CD4-positive, alpha-beta T cell treated with Interferon gamma for 1 hour (primary cell): ENCODE measurements around the gene NADSYN1.

Experiments
- DNase-seq: peaks from one replicate; pipeline ENCODE4 v3.0.0-alpha.2; 2020

The NADSYN1 gene

DNA sequence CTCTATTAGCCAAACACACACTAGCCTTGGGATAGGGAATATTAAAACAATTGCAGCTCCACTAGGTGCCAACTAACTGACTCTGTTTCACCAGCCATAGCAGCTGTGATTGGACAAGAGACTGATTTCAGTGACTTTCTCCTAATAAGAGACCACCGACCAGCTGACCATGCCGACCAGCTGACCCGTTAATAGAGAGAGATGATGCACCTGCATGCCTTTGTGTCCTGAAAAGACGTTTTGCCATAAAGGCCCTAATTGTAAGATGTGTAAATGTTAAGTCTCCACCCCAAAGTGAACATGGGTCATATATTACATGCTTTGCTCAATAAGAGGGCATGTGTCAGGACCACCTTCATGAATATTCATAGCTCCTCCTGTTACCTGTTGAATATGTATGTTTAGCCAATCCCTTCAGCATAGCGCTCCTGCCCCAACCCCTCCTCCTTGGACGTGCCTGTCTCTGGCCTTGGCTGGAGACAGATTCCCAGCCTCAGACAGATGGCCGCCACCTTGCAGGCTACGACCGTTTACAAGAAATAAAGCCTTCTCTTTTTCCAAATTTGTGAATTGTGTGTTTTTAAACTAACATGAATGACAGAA lies 1.3 kb upstream of the NADSYN1 start:
- no peak for DNase-seq

DNA sequence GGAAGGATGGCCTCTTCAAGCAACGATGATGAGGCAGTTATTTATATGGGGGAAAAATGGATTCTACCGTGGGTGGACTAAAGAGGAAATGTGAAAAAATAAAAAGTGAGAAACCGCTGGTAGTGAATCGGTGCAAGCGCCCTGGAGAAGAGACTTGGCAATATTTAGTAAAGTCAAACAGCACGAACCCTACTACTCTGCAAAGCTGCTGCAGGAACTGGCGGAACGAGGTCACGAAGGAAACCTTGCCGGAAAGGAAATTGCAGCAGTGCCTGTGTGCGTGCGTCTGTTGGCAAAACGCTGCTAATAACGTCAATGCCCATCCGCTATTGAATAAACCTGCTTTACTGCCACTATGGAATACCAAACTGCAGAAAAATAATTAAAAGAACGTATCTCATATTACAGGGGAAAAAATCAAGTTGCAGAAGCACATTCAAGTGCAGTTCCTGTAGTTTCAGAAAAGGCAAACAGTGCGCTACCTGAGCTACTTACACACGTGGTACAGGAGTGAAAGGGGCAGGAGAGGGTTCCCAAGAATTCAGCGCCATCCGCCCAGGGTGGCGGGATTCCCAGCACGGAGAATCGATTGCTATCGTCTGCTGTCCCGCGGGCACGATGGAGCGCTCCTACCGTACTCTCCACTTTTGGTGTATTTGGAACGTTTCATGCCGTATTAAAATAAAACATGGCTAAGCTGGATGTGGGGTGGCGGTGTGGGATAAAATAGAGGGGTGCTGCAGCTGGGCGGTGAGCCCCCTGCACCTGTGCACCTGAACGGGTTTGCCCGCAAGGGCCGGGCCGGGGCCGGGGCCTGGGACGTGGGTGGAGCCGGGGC lies 585 bp upstream of the NADSYN1 start:
- peak; percentile 66 for DNase-seq

DNA sequence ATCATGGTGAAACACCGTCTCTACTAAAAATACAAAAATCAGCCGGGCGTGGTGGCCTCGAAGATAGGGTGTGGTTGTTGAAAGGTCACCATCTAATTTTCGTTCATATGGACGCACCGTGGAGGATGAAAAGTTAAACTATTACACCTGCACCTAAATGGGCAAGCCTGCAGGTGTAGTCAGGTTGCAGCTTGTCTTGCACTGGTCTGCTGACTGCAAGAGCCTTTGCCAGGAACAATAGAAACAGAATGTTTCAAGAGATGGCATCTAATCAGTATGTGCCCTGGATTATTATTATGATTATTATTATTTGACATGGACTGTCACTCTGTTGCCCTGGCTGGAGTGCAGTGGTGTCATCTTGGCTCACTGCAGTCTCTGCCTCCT lies 908 bp downstream of the NADSYN1 start:
- no peak for DNase-seq

DNA sequence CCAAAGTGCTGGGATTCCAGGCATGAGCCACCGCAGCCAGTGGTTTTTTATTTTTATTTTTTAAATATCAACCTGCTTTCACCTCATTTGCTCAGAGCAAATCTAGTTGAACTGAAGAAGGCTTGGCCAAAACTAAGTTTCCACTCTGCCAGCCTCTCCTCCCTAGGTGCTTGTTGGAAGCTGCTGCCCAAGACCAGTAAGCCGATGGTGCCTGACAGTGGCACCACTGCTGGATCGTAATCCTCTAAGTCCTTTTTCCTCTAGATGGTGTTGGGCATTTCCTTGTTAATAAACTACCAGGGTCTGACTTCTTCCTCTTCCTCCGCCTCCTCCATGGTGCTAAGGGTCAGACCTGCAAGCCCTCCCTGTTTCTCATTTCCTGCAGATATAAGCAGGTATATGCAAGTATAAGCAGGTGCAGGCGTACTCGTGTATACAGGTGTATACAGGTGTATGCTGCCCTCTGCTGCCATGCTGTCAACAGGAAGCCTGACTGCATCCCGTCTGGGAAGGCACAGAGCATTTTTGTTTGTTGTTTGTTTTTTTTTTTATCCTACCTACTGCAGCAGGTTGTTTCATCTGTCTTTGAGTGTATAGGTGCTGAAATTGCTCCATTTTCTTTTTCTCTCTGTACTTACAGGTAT lies 1.6 kb downstream of the NADSYN1 start:
- peak; percentile 41 for DNase-seq

DNA sequence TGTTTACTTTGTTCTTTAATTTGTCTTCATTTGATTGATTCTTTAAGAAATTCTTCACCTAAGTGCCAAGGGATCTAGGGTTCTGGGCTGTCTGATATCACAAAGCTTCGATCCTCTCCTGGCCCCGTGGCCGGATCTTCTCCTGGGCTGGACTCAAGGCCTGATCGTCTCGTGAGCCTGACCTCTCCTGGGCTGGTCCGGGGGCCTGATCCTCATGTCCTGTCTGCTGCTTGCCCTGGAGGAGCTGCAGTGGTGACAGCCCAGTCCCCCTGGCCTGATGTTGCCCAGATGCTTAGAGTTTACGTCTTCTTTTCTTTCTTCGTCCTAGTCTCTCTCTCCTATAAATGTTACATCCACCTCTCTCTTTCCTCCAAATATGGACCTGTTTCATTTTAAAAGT lies 3.3 kb downstream of the NADSYN1 start:
- DNase-seq: no peak

DNA sequence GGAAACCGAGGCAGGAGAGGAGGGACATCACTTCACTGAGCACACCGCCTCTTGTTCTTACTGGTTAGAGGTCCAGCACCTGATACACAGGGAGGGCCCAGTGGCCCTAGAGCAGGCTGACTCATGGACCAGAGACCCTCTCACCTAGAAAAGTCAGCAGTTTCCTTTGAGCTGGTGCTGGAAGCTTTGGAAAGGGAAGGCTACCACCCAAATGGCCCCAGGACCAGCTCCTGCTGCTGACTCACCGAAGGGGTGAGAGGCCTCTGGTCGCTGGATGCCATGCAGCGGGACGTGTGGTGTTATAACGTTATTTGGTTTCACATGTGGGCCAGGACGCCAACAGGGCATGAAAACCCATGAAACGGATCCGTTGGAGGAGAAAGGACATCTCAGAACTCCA lies 3.8 kb downstream of the NADSYN1 start:
- DNase-seq: no peak

DNA sequence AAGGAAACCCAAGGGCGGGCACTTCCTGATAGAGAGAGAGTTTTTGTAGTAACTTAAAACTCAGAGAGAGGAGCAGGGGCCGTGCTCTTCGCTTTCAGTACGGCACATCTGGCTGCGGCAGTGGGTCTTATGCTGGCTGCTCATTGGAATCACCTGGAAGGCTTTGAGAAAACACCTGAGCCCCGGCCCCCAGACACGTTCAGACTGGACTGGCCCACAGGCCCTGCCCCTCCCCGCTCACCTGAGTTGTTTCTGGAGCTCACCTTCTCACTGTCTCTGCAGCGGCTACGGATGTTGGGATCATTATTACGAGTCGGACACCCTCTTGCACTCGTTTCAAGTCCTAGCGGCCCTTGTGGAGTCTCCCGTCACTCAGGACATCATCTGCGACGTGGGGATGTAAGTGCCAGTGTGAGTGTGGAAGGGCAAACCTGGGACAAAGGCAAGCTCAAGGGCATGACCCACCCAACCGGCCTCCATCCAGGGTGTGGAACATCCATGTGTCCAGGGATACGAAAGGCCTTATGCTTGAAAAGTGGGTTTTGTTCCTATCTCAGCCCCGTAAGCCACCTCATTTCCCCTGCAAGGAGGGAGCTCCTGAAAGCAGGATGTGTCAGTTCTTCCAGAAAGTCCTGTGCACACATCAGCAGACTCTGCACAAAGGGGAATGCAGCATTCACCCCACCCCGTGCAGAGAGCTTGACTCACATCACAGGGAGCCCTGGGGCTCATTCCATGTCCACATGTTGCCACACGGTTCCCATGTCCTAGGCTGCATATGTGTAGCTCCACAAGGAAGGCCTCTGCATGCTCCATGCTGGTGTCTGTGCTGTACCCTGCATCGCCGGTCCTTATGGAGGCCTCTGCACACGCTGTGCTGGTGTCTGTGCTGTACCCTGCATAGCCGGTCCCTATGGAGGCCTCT lies 5.4 kb downstream of the NADSYN1 start:
- DNase-seq: no peak

DNA sequence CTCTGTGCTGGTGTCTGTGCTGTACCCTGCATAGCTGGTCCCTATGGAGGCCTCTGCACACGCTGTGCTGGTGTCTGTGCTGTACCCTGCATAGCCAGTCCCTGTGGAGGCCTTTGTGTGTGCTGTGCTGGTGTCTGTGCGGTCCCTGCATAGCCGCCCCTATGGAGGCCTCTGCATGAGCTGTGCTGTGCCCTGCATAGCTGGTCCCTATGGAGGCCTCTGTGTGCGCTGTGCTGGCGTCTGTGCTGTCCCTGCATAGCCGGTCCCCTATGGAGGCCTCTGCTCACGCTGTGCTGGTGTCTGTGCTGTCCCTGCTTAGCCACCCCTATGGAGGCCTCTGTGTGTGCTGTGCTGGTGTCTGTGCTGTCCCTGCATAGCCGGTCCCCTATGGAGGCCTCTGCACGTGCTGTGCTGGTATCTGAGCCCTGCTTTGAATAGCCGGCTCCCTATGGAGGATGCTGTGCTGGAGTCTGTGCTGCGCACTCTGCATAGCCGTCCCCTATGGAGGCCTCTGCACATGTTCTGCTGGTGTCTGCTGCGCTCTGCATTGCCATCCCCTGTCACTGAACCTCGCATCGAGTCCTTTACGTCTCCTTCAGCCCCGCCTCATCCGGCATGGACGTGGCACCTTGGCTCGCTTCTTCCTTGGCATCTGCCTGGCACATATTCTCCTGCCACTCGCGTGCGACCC lies 6.2 kb downstream of the NADSYN1 start:
- DNase-seq: no peak

DNA sequence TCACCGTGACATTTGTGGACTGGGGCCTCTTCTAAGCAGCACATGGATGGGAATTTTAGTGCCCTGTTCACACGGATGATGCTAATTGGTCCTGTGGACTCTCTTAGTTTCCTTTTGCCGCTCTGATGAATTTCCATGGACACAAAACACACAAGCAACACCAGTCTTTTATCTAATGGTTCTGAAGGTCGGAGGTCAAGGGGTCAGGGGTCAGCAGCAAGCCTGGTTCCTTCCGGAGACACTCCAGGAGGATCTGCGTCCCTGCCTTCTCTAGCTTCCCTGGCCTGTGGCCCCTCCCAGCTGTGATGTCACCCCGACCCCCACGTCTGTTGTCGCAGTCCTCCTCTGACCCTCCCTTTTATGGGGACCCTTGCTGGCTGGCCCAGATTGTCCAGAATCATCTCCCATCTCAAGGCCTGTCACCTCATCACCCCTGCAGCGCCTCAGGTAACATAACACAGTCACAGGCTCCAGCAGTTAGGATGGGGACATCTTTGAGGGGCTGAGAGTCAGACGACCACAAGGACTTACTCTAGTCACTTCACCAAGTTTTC lies 6.8 kb downstream of the NADSYN1 start:
- no peak for DNase-seq

DNA sequence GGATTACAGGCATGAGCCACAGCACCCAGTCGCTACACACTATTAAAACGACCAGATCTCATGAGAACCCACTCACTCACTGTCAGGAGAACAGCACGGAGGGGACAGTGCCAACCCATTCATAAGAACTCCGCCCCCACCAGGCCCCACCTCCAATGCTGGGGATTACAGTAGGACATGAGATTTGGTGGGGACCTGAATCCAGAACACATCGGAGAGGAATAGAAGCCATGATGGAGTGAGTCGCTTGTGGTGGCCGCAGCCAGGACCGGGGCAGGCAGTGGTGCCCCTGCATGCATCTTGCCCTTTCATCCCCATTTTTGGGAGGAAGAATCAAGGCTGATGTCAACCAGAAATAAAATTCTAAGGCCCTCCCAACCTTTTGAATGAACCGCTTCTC lies 8.7 kb downstream of the NADSYN1 start:
- no peak for DNase-seq

DNA sequence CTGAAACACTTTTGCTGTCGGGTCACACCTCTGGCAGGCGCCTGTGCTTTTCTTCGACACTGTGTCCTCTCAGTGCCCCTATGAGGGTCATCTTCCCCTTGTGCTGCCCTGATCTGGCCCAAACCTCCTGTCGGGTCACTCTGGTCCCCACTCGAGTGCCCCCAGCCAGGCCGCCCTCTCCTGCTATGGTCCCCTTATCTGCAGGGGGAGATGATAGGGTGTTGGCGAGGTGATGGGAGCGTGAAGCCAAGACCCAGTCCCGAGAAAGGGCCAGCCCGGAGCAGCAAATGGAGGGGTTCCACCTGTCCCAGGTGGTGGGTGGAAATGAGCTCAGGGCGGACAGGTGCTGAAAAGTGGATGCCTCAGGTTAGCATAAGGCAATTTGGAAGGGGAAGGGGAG lies 9.7 kb downstream of the NADSYN1 start:
- DNase-seq: no peak

DNA sequence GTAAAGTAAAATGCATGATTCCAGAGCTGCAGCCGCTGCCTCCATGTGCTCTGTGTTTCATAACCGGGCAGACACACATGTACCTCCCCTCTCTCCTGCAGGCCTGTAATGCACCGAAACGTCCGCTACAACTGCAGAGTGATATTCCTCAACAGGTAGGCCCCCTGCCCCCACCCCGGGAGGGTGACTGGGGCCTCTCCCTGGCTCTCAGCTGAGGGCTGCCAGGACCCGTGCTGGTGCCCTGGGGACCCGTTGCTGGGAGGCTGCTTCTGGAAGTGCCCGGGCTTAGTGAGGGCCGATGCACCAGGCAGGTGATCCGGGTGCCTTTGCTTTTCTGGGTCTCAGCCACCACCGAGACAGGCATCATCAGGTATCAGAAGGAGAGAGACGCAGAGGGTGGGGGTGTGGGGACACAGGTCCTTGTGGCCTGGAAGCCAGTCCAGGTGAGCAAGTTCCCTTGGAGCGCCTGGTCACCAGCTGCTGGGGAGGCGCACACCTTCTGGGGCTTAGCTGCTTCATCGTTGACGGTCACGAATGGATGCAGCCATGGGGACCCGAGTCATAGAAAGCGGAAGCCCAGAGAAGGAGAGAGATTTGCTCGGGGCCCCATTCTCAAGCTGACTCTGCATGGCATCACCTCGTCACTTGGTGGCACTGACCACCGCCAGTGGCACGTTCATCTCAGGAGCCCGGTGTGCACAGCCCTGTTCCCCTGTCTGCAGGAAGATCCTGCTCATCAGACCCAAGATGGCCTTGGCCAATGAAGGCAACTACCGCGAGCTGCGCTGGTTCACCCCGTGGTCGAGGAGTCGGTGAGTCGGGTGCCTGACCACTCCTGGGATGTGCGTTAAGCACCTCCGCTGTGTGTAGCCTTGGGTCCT lies 10.6 kb downstream of the NADSYN1 start:
- DNase-seq: no peak

DNA sequence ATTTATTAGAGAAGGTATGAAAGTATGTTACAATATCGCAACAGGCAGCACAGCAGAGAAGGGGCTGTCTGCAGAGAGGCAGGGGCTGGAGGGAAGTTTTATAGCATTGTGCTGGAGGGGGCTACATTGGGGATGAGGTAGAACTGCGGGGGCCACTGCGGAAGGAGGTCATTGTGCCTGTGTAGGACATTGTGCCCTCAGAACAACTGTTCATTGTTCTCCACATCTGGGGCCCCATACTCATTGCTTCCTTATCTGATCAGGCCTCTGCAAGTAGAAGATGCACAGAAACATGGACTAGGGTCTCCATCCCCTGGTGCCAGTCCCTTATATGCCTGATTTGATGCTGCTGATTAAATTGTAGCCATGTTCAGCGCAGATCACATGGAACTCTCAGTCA lies 12.1 kb downstream of the NADSYN1 start:
- DNase-seq: no peak

DNA sequence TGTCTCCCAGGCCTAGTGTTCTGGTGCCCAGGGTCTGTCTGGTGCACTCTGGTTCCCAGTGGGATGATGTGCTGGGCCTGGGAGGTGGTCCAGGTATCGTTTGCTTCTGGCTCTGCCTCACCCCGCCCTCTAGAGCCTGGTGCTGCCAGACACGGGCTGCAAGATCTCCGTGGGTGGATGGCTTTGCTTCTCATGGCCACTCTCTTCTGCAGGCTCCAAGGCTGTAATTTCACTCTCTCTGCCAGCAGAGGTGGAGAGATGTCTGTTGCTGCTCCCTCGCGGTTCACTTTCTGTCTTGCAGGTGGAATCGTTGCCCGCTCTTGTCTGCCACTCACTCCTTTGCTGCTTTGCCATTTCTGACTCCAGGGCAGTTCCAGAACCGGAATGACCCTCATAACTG lies 13.4 kb downstream of the NADSYN1 start:
- no peak for DNase-seq

DNA sequence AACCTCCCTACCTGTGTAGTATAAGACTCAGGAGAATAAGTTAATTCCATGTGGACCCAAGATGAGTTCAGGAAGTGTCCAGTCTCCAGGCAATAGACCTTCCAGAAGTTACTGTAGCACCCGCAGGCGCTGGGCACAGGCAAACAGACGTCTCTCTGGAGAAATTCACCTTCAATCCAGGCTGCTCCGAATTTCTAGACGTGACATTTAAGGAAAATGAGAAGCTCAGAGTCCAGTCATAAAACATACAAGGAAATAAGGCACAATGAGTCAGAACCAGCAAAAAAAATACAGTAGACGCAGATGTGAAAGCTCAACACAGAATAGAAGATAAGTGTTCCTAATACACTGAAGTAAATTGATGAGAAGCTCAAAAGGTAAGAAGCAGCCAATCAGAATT lies 14.2 kb downstream of the NADSYN1 start:
- no peak for DNase-seq

DNA sequence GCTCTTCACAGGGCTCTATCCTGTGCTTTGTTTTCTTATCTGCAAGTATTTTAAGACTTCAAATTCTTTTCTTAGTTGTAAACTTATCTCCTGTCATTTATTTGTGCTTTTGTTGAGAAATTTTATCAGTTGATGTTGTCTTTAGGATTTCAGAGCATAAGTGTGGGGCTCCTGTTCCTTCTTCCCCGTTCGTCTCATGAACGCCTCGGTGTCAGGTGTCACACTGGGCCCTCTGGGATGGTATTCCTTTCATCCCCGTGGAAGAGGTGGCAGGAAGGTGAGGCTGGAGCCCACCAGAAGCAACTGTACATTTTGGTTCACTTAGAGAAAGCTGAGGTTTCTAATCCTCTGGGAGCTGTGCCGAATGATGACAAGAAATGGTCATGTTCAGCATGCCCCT lies 17.9 kb downstream of the NADSYN1 start:
- DNase-seq: no peak

DNA sequence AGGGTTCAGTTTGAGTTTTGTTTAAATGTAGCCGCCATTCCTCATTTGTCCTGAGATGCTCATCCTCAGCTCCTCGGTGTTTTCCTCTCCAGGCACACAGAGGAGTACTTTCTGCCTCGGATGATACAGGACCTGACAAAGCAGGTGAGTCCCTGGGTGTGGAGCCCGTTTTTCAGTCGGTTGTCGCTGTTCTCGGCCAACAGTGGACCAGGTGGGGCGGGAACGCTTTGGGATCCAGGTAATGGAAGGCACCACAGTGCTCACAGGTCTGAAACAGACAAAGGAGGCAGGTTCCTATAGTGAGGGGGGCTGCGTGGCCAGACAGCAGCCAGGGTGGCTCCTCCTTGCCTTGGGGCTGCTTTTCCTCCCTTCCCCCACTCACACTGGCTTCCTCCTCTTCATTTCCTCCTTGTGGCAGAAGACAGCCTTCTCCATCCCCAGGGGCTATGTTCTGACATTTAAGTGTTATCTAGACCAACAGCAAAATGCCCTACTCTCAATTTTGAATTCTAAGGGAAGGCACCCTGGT lies 19.4 kb downstream of the NADSYN1 start:
- no peak for DNase-seq

DNA sequence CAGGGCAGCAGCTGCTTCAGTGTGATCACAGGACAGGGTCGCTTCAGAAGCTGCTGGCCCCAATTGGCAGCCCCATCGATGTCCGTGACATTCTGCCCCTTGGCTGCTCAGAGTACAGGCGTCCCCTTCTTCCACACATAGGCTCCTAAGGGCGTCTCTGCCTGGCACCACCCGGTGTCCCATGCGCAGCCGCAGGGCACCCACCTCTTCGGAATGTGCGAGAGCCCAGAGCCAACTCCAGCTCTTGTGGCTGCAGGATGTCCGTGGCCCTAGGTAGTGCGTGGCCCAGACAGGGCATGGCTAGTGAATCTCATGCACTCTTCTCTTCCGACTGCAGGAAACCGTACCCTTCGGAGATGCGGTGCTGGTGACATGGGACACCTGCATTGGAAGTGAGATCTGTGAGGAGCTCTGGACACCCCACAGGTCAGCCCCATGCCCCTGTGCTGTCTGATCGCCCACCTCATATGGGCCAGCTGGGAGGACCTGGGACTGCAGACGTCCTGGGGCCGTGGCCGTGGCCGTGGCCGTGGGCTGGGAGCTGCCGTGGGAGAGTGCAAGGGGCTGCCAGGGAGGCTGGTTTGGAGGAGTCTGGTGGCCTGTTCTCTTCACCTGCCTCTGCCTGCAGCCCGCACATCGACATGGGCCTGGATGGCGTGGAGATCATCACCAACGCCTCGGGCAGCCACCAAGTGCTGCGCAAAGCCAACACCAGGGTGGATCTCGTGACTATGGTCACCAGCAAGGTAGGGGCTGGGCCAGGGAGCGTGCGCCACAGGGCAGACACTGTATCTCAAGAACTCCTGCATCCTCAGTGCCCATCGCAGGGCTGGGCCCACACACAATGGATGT lies 20.2 kb downstream of the NADSYN1 start:
- DNase-seq: no peak

DNA sequence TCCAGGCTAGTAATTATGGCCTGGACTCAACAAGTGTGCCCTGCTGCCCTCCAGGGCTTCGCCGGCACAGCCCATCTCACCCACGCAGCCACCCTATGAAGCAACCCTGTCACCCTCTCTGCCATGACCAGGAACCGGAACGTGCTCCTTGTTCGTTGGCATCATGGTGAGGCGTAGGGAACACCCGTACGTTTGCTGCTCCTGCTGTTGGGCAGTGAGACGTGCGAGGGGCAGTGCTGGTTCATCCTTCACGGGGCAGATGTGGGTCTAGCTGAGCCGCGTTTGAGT lies 20.7 kb downstream of the NADSYN1 start:
- DNase-seq: no peak

DNA sequence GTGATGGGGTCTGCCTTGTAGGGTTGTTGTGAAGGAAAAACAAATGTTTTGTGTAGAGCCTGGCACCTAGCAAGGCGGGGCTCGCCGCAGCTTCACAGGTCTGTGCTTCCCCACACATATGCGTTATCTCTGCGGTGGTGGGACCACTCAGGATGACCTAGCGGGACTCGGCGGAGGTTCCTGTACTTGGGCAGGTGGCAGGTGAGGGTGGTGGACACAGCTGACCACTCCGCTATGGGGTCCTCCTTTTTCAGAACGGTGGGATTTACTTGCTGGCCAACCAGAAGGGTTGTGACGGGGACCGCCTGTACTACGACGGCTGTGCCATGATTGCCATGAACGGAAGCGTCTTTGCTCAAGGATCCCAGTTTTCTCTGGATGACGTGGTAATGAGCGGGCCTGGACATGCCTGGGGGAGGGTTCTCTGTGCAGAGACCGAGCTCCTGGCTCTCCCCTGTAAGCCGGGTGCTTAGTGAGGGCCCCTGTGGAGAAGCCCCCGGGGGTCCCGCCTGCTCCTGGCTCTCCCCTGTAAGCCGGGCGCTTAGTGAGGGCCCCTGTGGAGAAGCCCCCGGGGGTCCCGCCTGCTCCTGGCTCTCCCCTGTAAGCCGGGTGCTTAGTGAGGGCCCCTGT lies 21.3 kb downstream of the NADSYN1 start:
- DNase-seq: no peak
